GM23248 (cell line): ENCODE results near the gene WWOX. TPM values are rescaled to one million over a fixed set of nuclear protein-coding genes. Genes with fewer than 3 reads are reported as not detected.

Experiments
- DNase-seq: peaks from one replicate; pipeline ENCODE4 v3.0.0-alpha.2; 2015
- H2AFZ ChIP-seq: fragments of 200-600 bp; sonication (generic); 2 replicates; pipeline ENCODE4 v1.6.1; 2016; ENCODE audit warnings: antibody characterized with exemption
- H3F3A ChIP-seq: fragments of 200-600 bp; sonication (generic); 2 replicates; pipeline ENCODE4 v1.6.1; 2016; ENCODE audit warnings: mild to moderate bottlenecking, antibody characterized with exemption, mixed run types; ENCODE audit not compliant: insufficient read depth
- H3K27ac ChIP-seq: fragments of 200-600 bp; sonication (generic); 2 replicates; pipeline ENCODE4 v1.5.1; 2016; ENCODE audit warnings: mild to moderate bottlenecking
- H3K27me3 ChIP-seq: fragments of 200-600 bp; sonication (generic); replicated peaks from 2 replicates; pipeline ENCODE4 v1.6.1; 2016; ENCODE audit warnings: mild to moderate bottlenecking; ENCODE audit not compliant: insufficient read depth
- H3K36me3 ChIP-seq: fragments of 200-600 bp; sonication (generic); 2 replicates; pipeline ENCODE4 v1.6.1; 2016; ENCODE audit warnings: low read depth, mild to moderate bottlenecking
- H3K4me1 ChIP-seq: fragments of 200-600 bp; sonication (generic); 2 replicates; pipeline ENCODE4 v1.6.1; 2016; ENCODE audit warnings: mild to moderate bottlenecking; ENCODE audit not compliant: insufficient read depth
- H3K4me2 ChIP-seq: fragments of 200-600 bp; sonication (generic); one replicate; pipeline ENCODE4 v1.6.1; 2016; ENCODE audit warnings: mild to moderate bottlenecking; ENCODE audit not compliant: unreplicated experiment
- H3K4me3 ChIP-seq: fragments of 200-600 bp; sonication (generic); 2 replicates; pipeline ENCODE4 v1.5.1; 2016; ENCODE audit warnings: mild to moderate bottlenecking
- H3K79me2 ChIP-seq: fragments of 200-600 bp; sonication (generic); 2 replicates; pipeline ENCODE4 v1.6.1; 2016; ENCODE audit warnings: mild to moderate bottlenecking; ENCODE audit not compliant: insufficient read depth
- H3K9ac ChIP-seq: fragments of 200-600 bp; sonication (generic); 2 replicates; pipeline ENCODE4 v1.6.1; 2016; ENCODE audit warnings: mild to moderate bottlenecking
- H3K9me2 ChIP-seq: fragments of 200-600 bp; sonication (generic); 2 replicates; pipeline ENCODE4 v1.6.1; 2016; ENCODE audit warnings: mixed run types, mild to moderate bottlenecking, moderate library complexity; ENCODE audit not compliant: insufficient read depth
- H3K9me3 ChIP-seq: fragments of 200-600 bp; sonication (generic); one replicate; pipeline ENCODE4 v1.6.1; 2017; ENCODE audit warnings: low read depth
- H4K20me1 ChIP-seq: fragments of 200-600 bp; sonication (generic); 2 replicates; pipeline ENCODE4 v1.6.0; 2016; ENCODE audit not compliant: insufficient read depth
- EZH2 ChIP-seq: fragments of 200-600 bp; sonication (generic); IDR thresholded peaks from 2 replicates; pipeline ENCODE4 v1.6.1; 2018; ENCODE audit warnings: antibody characterized with exemption, mild to moderate bottlenecking; ENCODE audit not compliant: insufficient read depth, poor library complexity, severe bottlenecking
- EZH2phosphoT487 ChIP-seq: fragments of 200-600 bp; sonication (generic); IDR thresholded peaks from 2 replicates; pipeline ENCODE4 v1.6.1; 2018; ENCODE audit warnings: antibody characterized with exemption, moderate library complexity, mild to moderate bottlenecking, low read depth; ENCODE audit not compliant: insufficient read depth
- WGBS, 2 experiments: methylation state at CpG; one replicate each; pipeline ENCODE4 v1.1.6; 2015 to 2017; ENCODE audit warnings: low lambda C conversion rate in 2 of 2, low coverage in 1 of 2; ENCODE audit errors: missing lambda C conversion rate in 2 of 2; 5-methylcytosine and 5-hydroxymethylcytosine counted together
- in situ Hi-C: fragments of 300-500 bp; cut with MboI; formaldehyde crosslinking; loops from 2 replicates; pipeline ENCODE4 v1.15.0; 2020
- polyA plus RNA-seq: library from polyadenylated mRNA; unstranded; fragments of >200 nt; fragmentation: Nextera tagmentation; extraction: Ambion mirVana; gene quantifications from 2 replicates; pipeline ENCODE4 v1.2.1, GENCODE V29; 2016
- total RNA-seq: library from RNA; depleted of rRNA; stranded (reverse); fragments of >200 nt; shearing (Covaris generic); gene quantifications from 2 replicates; pipeline ENCODE4 v1.2.3, GENCODE V29; 2014

Gene WWOX
- total and polyA plus RNA-seq, 2 experiments from 2014 or later, result 4.5 to 6.6 TPM

DNA sequence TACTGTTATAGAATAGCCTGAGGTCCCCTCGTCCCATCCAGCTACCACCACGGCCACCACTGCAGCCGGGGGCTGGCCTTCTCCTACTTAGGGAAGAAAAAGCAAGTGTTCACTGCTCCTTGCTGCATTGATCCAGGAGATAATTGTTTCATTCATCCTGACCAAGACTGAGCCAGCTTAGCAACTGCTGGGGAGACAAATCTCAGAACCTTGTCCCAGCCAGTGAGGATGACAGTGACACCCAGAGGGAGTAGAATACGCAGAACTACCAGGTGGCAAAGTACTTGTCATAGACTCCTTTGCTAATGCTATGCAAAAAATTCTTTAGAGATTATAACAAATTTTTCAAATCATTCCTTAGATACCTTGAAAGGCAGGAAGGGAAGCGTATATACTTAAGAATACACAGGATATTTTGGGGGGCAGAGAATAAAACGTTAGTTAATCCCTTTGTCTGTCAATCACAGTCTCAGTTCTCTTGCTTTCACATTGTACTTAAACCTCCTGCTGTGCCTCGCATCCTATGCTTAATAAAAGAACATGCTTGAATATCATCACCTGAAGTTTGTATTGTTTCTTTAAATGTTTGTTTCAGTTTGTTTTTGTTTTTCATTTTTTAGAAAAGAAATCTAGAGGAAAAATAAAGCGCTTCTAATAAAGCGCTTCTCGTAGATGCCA, 1112.8 kb downstream of the WWOX start:
- DNase-seq, result no peak
- H3K27ac ChIP-seq, result no peak overlapping the region
- H3K4me3 ChIP-seq, result peak overlapping the region; percentile 32
- in situ Hi-C loops, result no loop called here
- no peaks in the 10 kb centered on the region for H3K27me3 ChIP-seq
- no peak overlapping the region for H3K9ac ChIP-seq
- WGBS, 2 experiments, result 8 to 9% methylated on average over 10 of the region's 10 CpGs
- H3K4me1 ChIP-seq, result no peaks in the 10 kb centered on the region
- no peaks in the 10 kb centered on the region for H3F3A ChIP-seq
- H3K36me3 ChIP-seq, result no peaks in the 10 kb centered on the region
- no peaks in the 10 kb centered on the region for H3K79me2 ChIP-seq
- TF ChIP-seq EZH2phosphoT487 (no peak), EZH2 (no peak)
- H2AFZ ChIP-seq, result no peak overlapping the region
- no peaks in the 10 kb centered on the region for H3K9me3 ChIP-seq
- H4K20me1 ChIP-seq, result no peaks in the 10 kb centered on the region
- no peaks in the 10 kb centered on the region for H3K9me2 ChIP-seq
- peak overlapping the region; percentile 52 for H3K4me2 ChIP-seq

DNA sequence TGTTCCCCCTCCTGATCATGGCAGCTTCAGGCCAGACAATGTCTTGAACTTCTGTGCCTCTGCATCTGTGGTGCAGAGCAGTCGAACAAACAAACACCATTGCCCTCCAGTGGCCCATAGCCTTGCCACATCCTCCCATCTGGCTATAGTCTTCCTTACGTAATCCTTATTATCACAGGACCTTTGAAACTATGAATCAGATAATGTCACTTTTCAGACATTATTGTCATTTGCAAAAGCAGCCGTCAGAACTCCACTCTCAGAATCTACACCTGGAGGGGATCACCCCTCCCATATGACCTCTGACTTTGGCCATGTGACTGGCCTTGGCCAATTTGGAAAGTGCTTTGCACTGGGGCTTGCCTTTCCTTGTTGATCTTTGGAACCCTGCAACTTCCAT, 1113.8 kb downstream of the WWOX start:
- Histone ChIP-seq H3K9me2 (no peaks in the 10 kb centered on the region), H3K4me2 (no peak overlapping the region), H3K4me1 (no peaks in the 10 kb centered on the region), H3K9me3 (no peaks in the 10 kb centered on the region), H3K27ac (no peak overlapping the region), H4K20me1 (no peaks in the 10 kb centered on the region), H3K4me3 (no peak overlapping the region), H3K36me3 (no peaks in the 10 kb centered on the region), H3F3A (no peaks in the 10 kb centered on the region), H2AFZ (no peak overlapping the region), H3K79me2 (no peaks in the 10 kb centered on the region), H3K9ac (no peak overlapping the region), H3K27me3 (no peaks in the 10 kb centered on the region)
- TF ChIP-seq EZH2 (no peak), EZH2phosphoT487 (no peak)
- 3 to 8% methylated on average over 3 of the region's 3 CpGs for WGBS, 2 experiments
- in situ Hi-C loops, result no loop called here
- DNase-seq, result peak; percentile 4

DNA sequence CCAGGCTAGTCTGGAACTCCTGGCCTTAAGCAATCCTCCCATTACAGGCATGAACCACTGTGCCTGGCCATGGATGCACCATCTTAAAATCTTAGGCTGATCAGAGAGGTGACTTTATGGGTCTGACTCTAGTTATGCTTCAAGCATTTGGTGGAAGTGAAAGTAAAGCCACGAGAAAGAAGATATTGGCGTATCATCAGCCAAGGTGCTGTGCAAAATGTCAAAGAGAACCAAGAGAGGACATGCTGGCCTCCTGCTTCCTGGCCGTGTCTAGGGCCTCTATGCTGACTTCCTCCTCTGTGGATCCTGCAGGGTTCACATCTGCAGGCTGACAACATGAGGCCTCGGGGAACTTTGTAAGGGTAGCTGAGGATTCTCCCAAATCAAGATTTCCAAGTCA, 1115.8 kb downstream of the WWOX start:
- 47 to 50% methylated on average over 4 of the region's 4 CpGs for WGBS, 2 experiments

DNA sequence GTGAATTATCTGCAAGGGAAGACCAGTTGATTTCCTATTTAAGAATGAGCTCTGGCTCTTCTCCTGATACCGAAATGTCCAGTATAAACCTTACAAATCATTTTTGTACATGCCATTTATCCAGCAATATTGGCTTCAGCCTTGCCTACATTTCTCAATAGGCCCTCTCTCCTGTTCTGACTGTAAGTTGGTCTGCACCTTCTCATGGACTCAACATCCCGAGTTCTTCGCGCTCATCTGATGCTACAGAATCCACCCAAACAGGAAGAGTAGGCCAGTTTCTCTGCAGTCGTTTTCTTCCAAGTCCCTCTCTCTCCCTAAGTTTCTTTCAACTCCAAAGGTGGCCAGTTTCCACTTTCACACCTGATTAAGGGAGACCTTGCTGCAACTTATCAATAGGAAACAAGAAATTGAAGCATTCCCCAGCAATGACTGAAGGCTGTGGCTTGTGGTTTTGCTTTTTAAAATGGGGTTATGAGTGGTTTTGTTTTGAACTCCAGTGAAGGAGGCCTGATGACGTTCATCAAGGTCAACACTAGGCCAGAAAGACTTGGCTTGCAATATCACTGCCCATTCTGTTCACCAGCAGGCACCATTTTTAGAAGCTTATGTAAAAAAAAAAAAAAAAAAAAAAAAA, 1118.0 kb downstream of the WWOX start:
- Histone ChIP-seq H3K79me2 (no peaks in the 10 kb centered on the region), H3K4me1 (no peaks in the 10 kb centered on the region), H2AFZ (no peak overlapping the region), H4K20me1 (no peaks in the 10 kb centered on the region), H3K9me3 (no peaks in the 10 kb centered on the region), H3K27ac (no peak overlapping the region), H3K36me3 (no peaks in the 10 kb centered on the region), H3K9ac (no peak overlapping the region), H3K4me2 (no peak overlapping the region), H3K4me3 (no peak overlapping the region), H3F3A (no peaks in the 10 kb centered on the region), H3K9me2 (no peaks in the 10 kb centered on the region), H3K27me3 (no peaks in the 10 kb centered on the region)
- WGBS, 2 experiments, result 53 to 59% methylated on average over 6 of the region's 6 CpGs
- no peak for DNase-seq
- in situ Hi-C loops, result no loop called here
- TF ChIP-seq EZH2phosphoT487 (no peak), EZH2 (no peak)

More for the DNA sequence above, 1115.8 kb downstream of the WWOX start:
- H3F3A ChIP-seq, result no peaks in the 10 kb centered on the region
- H2AFZ ChIP-seq, result no peak overlapping the region
- no peak for TF ChIP-seq EZH2phosphoT487
- no peak for TF ChIP-seq EZH2
- DNase-seq, result no peak
- H3K9me3 ChIP-seq, result no peaks in the 10 kb centered on the region
- H4K20me1 ChIP-seq, result no peaks in the 10 kb centered on the region
- no peak overlapping the region for H3K27ac ChIP-seq
- no peaks in the 10 kb centered on the region for H3K27me3 ChIP-seq
- H3K9ac ChIP-seq, result no peak overlapping the region
- H3K79me2 ChIP-seq, result no peaks in the 10 kb centered on the region
- in situ Hi-C loops, result no loop called here
- no peaks in the 10 kb centered on the region for H3K4me1 ChIP-seq
- H3K9me2 ChIP-seq, result no peaks in the 10 kb centered on the region
- no peaks in the 10 kb centered on the region for H3K36me3 ChIP-seq
- H3K4me2 ChIP-seq, result no peak overlapping the region
- H3K4me3 ChIP-seq, result no peak overlapping the region
